ENCODE measurements around the gene PDGFC.

Gene PDGFC

DNA sequence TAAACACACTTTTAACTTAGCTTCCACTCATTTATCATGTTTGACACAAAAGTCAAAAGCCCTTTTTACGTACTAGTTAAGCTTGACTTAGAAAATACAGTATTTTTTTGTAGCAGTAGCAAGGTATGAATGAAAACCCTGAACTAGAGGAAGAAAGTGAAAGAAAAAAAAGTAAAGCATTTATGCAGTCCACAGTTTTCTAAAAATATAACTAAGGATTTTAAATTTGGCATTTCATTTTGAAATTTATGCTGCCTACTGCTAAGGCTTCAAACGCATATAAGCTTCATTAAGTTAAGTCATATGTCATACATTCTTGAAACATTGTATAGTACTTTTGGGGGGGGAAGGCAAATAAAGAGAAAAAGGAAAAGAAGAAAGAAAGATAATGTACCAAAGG, 201.5 kb downstream of the PDGFC start:
- TF ChIP-seq, protein P1, sequence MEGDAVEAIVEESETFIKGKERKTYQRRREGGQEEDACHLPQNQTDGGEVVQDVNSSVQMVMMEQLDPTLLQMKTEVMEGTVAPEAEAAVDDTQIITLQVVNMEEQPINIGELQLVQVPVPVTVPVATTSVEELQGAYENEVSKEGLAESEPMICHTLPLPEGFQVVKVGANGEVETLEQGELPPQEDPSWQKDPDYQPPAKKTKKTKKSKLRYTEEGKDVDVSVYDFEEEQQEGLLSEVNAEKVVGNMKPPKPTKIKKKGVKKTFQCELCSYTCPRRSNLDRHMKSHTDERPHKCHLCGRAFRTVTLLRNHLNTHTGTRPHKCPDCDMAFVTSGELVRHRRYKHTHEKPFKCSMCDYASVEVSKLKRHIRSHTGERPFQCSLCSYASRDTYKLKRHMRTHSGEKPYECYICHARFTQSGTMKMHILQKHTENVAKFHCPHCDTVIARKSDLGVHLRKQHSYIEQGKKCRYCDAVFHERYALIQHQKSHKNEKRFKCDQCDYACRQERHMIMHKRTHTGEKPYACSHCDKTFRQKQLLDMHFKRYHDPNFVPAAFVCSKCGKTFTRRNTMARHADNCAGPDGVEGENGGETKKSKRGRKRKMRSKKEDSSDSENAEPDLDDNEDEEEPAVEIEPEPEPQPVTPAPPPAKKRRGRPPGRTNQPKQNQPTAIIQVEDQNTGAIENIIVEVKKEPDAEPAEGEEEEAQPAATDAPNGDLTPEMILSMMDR (IDR thresholded peaks at IDR 0.05; ENCODE audit: low read length, missing control alignments): no peak
- no peak overlapping the region for H3K4me3 ChIP-seq (replicated peaks; ENCODE audit: low read depth, low read length)
- DNase-seq (ENCODE audit: low read depth): no peak

DNA sequence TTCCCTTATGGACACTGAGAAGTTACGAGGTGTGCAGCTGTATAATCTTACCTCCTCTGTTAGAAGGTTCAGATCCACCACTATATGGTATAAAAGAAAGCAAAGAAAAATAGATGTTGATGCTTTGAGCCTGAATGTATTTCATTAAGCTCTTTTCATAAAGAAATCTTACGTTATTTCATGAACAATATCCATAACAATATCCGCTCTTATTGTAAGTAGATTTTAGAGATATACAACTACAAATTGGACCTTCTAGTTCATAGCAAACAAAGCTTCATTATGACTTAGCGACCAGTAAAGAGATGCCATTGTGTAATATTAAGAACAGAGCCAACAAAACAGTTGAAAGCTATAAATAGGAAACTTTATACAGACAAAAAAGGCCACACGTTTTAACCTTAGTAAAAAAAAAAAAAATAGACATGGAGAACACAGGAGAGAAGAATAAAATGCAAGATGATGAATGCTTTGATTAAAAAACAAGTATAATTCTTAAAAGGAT, 203.6 kb downstream of the PDGFC start:
- TF ChIP-seq, protein P1 (IDR thresholded peaks at IDR 0.05; ENCODE audit: low read length, missing control alignments): no peak
- H3K4me3 ChIP-seq (replicated peaks; ENCODE audit: low read depth, low read length): no peak overlapping the region
- DNase-seq (ENCODE audit: low read depth): no peak

DNA sequence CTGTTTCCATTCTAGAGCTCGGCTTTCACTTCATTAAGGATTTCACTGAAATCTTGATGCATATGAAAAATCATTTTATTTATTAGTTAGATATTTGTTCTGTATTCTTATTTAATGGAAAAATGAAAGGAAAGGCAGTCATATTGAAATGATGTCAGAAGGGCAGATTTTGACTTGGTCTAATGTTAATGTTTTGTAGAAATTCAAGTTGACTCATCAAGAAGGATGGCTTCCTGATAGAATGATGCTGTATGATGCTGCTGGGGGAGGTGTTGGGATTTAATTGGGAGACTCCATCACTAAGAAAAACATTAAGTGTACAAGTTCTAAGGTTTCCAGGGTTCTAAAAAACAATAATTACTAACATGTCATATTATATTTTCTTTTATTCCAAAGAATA, 204.8 kb downstream of the PDGFC start:
- no peak for DNase-seq (ENCODE audit: low read depth)
- no peak overlapping the region for H3K4me3 ChIP-seq (replicated peaks; ENCODE audit: low read depth, low read length)
- TF ChIP-seq, protein P1 (IDR thresholded peaks at IDR 0.05; ENCODE audit: low read length, missing control alignments): no peak

DNA sequence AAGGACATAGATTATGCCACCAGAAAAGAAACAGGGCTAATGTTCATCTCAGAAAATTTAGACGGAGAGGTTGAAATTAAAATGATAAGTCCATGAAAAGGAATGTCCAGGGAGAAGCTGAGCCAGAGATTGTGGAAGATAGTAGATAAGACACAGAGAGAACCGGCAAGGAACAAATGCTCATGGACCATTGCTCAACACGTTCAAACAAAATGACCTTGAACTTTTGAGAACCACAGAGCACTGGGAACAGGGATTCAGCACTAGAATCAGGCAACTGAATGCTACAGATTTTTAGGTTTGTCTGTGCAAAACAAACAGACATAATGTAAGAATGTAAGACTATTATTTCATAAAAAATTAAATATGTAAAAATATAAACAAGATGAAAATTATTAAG, 206.3 kb downstream of the PDGFC start:
- TF ChIP-seq, protein P1 (IDR thresholded peaks at IDR 0.05; ENCODE audit: low read length, missing control alignments): no peak
- no peak for DNase-seq (ENCODE audit: low read depth)
- H3K4me3 ChIP-seq (replicated peaks; ENCODE audit: low read depth, low read length): no peak overlapping the region

DNA sequence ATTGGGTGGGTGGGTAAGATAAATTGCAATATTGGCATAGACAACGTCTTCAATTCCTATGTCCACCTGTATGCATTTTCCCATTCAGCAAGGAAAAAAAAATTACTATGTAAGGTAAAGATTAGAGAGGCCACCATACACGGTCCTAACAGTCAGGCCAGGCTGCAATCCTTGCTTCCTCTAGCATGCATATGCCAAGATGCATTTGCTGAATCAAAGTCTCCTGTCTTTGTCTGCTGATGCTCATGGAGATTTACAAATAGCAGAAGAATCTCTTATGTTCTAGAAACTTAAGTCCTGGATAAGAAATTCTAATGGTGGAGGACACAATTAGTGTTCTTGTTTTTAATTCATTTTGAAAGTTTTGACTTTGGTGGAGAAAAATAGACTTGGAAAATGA, 206.8 kb downstream of the PDGFC start:
- TF ChIP-seq, protein P1 (IDR thresholded peaks at IDR 0.05; ENCODE audit: low read length, missing control alignments): no peak
- no peak for DNase-seq (ENCODE audit: low read depth)
- H3K4me3 ChIP-seq (replicated peaks; ENCODE audit: low read depth, low read length): no peak overlapping the region

DNA sequence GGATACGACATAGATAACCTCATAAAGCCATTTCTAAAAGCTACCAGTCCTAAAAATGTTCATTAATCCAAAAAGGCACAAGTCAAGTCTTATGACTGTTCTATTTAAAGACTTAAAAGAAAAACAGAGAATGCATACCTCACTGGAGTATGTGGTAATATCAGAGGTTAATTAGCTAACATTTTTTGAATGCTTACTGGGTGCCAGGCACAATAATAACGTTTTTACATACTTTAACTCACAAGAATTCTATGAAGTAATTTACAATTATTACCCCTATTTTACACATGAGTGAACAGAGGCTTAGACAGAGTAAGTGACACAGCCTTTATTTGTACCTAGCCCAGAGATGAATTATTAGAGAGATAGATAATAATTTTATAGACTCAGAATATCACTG, 207.5 kb downstream of the PDGFC start:
- TF ChIP-seq, protein P1 (IDR thresholded peaks at IDR 0.05; ENCODE audit: low read length, missing control alignments): no peak
- peak; percentile 51 for DNase-seq (ENCODE audit: low read depth)
- H3K4me3 ChIP-seq (replicated peaks; ENCODE audit: low read depth, low read length): no peak overlapping the region

DNA sequence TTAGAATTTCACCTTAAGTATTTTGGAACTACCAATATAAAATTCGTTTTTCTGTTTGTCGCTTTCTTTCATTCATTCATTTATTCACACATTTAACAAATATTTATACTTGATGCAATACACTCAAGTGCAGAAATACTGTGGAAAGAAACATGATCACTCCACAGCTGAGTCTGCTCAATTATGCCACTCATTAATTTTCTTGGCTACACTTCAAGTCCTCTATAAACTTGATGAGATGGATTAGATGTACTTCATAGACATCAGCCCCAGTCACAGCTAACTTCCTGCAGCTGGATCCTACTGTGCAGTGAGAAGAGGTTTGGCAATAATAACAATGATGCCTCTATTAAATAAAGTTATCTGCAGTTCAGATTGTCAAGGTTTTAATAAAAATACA, 208.1 kb downstream of the PDGFC start:
- DNase-seq (ENCODE audit: low read depth): no peak
- TF ChIP-seq, protein P1 (IDR thresholded peaks at IDR 0.05; ENCODE audit: low read length, missing control alignments): no peak
- H3K4me3 ChIP-seq (replicated peaks; ENCODE audit: low read depth, low read length): no peak overlapping the region

All from fibroblast of pulmonary artery (primary cell).